HepG2 (cell line): ENCODE results near the gene CEP68. TPM values are rescaled to one million over a fixed set of nuclear protein-coding genes. Genes with fewer than 3 reads are reported as not detected.

Experiments used
- AKAP8 ChIP-seq: sonication (generic); formaldehyde crosslinking; IDR thresholded peaks from 2 replicates; pipeline ENCODE4 v1.5.1; 2020; ENCODE audit warnings: mild to moderate bottlenecking, missing genetic modification reagents
- BCL3 ChIP-seq: sonication (generic); formaldehyde crosslinking; IDR thresholded peaks from 2 replicates; pipeline ENCODE4 v1.5.1; 2020; ENCODE audit warnings: mild to moderate bottlenecking, missing genetic modification reagents, moderate library complexity
- BHLHE40 ChIP-seq: IDR thresholded peaks from 2 replicates; pipeline ENCODE4 v1.6.1; 2011; ENCODE audit warnings: low read length, improper control_type of control experiment
- CCAR2 ChIP-seq: fragments of 200-400 bp; formaldehyde crosslinking; optimal IDR thresholded peaks from 2 replicates; pipeline ENCODE3; 2018; ENCODE audit warnings: low read depth, mild to moderate bottlenecking, low read length, moderate library complexity
- CENPBD1 ChIP-seq: sonication (generic); formaldehyde crosslinking; IDR thresholded peaks from 2 replicates; pipeline ENCODE4 v1.8.0; 2022; ENCODE audit warnings: missing genetic modification reagents, low read depth, mild to moderate bottlenecking, borderline replicate concordance
- CSRNP1 ChIP-seq: sonication (generic); formaldehyde crosslinking; IDR thresholded peaks from 2 replicates; pipeline ENCODE4 v1.8.1; 2023; ENCODE audit warnings: mild to moderate bottlenecking, missing genetic modification reagents
- GATAD1 ChIP-seq: IDR thresholded peaks from 2 replicates; pipeline ENCODE4 v1.6.1; 2016; ENCODE audit warnings: missing genetic modification reagents, missing compliant biosample characterization
- HMGXB4 ChIP-seq, 2 experiments: sonication (generic) in 1 of 2; formaldehyde crosslinking in 1 of 2; IDR thresholded peaks; 2 replicates each; pipeline versions ENCODE4 v1.4.0 to v1.6.1; 2018 to 2020; ENCODE audit warnings: missing genetic modification reagents in 2 of 2, borderline replicate concordance in 1 of 2, low read depth in 1 of 2, mild to moderate bottlenecking in 1 of 2, missing biosample characterization in 1 of 2
- NAIF1 ChIP-seq: sonication (generic); formaldehyde crosslinking; IDR thresholded peaks from 2 replicates; pipeline ENCODE4 v1.5.0; 2020; ENCODE audit warnings: mild to moderate bottlenecking, missing genetic modification reagents, borderline replicate concordance
- NFAT5 ChIP-seq: sonication (generic); formaldehyde crosslinking; IDR thresholded peaks from 2 replicates; pipeline ENCODE4 v1.4.0; 2020; ENCODE audit warnings: missing genetic modification reagents
- NFKB2 ChIP-seq: sonication (generic); formaldehyde crosslinking; IDR thresholded peaks from 2 replicates; pipeline ENCODE4 v1.4.0; 2020; ENCODE audit warnings: missing genetic modification reagents, borderline replicate concordance
- PRMT3 ChIP-seq: sonication (generic); formaldehyde crosslinking; IDR thresholded peaks from 2 replicates; pipeline ENCODE4 v1.8.1; 2022; ENCODE audit warnings: low read depth, mild to moderate bottlenecking, moderate library complexity, missing genetic modification reagents, borderline replicate concordance
- RBFOX2 ChIP-seq: fragments of 200-400 bp; formaldehyde crosslinking; IDR thresholded peaks from 2 replicates; pipeline ENCODE4 v1.6.1; 2017; ENCODE audit warnings: low read depth, mild to moderate bottlenecking, low read length
- ZFY ChIP-seq: sonication (generic); formaldehyde crosslinking; IDR thresholded peaks from 2 replicates; pipeline ENCODE4 v1.4.0; 2020; ENCODE audit warnings: missing genetic modification reagents
- ZNF367 ChIP-seq: sonication (generic); formaldehyde crosslinking; IDR thresholded peaks from 2 replicates; pipeline ENCODE4 v1.4.0; 2020; ENCODE audit warnings: missing genetic modification reagents, borderline replicate concordance
- ZNF616 ChIP-seq: sonication (generic); formaldehyde crosslinking; IDR thresholded peaks from 2 replicates; pipeline ENCODE4 v1.5.0; 2020; ENCODE audit warnings: low read depth, mild to moderate bottlenecking, missing genetic modification reagents
- ZNF747 ChIP-seq: sonication (generic); formaldehyde crosslinking; IDR thresholded peaks from 2 replicates; pipeline ENCODE4 v1.8.1; 2023; ENCODE audit warnings: missing genetic modification reagents, mild to moderate bottlenecking, borderline replicate concordance
- polyA plus RNA-seq, 8 experiments: library from polyadenylated mRNA; depleted of rRNA in 3 of 8; stranded (reverse) in 7 of 8; unstranded in 1 of 8; fragments of >200 nt; fragmentation: Illumina TruSeq in 4 of 8; extraction: Trizol in 4 of 8; gene quantifications; 2 replicates each; pipeline versions ENCODE4 v1.2.1 to v1.2.3, GENCODE V29; 2011 to 2016; ENCODE audit warnings: low read depth in 4 of 8, missing spikeins in 1 of 8, mixed read lengths in 1 of 8; ENCODE audit not compliant: insufficient read depth in 1 of 8
- total RNA-seq, 5 experiments: library from RNA; depleted of rRNA; stranded (reverse); fragments of >200 nt; fragmentation: Illumina TruSeq; extraction: Trizol; gene quantifications; 2 replicates each; pipeline ENCODE4 v1.2.3, GENCODE V29; 2016; ENCODE audit warnings: low read depth in 1 of 5

Gene CEP68
- total and polyA plus RNA-seq, 2 of the 13 experiments (the other 11 are each of a cell fraction or from before 2014, with no cell fraction given) = 5.7 to 9.3 TPM

GRCh38 chr2:65056215-65057053 is at the start of gene CEP68 (continued):
- TF ChIP-seq BCL3 (CRISPR knock-in tag) (peak; percentile 95), ZNF747 (no peak; the same call in 1 of the 2 replicates), AKAP8 (CRISPR knock-in tag) (peak; percentile 86; the same call in 1 of the 2 replicates), ZNF367 (CRISPR knock-in tag) (peak; percentile 80; the same call in 1 of the 2 replicates), GATAD1 (CRISPR knock-in tag) (peak; percentile 48; the same call in 1 of the 2 replicates), BHLHE40 (no peak), NFAT5 (CRISPR knock-in tag) (no peak; the same call in 1 of the 2 replicates), CSRNP1 (CRISPR knock-in tag) (no peak), ZFY (CRISPR knock-in tag) (peak; percentile 99), NAIF1 (CRISPR knock-in tag) (no peak), RBFOX2 (peak; percentile 97), HMGXB4 (CRISPR knock-in tag; IDR thresholded peaks at IDR 0.05; ENCODE audit: borderline replicate concordance in 1 of 2, low read depth in 1 of 2) (peak; percentile 37 to 42; a peak in 2 of 4 replicates), NFKB2 (CRISPR knock-in tag) (peak; percentile 36; the same call in 1 of the 2 replicates), PRMT3 (CRISPR knock-in tag) (peak; percentile 85), CCAR2 (no peak), ZNF616 (CRISPR knock-in tag) (peak; percentile 91), CENPBD1 (CRISPR knock-in tag) (no peak; the same call in 1 of the 2 replicates)
